BJ (cell line): Measurements from ENCODE around the gene PADI4. TPM values are rescaled to one million over a fixed set of nuclear protein-coding genes. Genes with fewer than 3 reads are reported as not detected.
A peak's percentile ranks its signal among the peaks of the same experiment; 100 is the strongest.

Source experiments
- CTCF ChIA-PET: fragments of 350-600 bp; formaldehyde crosslinking; extraction: SDS; loops from one replicate; lab custom pipeline; 2021; ENCODE audit warnings: antibody characterized with exemption, inconsistent platforms; lab: Yijun Ruan, JAX
- POLR2A ChIA-PET: fragments of 300-600 bp; sonication (Branson Sonifier 250); formaldehyde crosslinking; extraction: SDS; loops from one replicate; lab custom pipeline; 2021; ENCODE audit warnings: antibody characterized with exemption; lab: Charles Lee
- DNase-seq: peaks from one replicate; pipeline ENCODE4 v3.0.0-alpha.2; 2011; ENCODE audit warnings: low read depth
- H3K27me3 ChIP-seq: 2 replicates; pipeline ENCODE4 v1.6.0; 2011; ENCODE audit warnings: low read length; ENCODE audit not compliant: control insufficient read depth, insufficient read depth
- H3K36me3 ChIP-seq: 2 replicates; pipeline ENCODE4 v1.5.1; 2011; ENCODE audit warnings: low read length; ENCODE audit not compliant: control insufficient read depth, insufficient read depth
- H3K4me3 ChIP-seq: 2 replicates; pipeline ENCODE4 v1.5.1; 2011; ENCODE audit warnings: low read depth, mild to moderate bottlenecking, control low read depth, low read length
- polyA plus RNA-seq: library from polyadenylated mRNA; depleted of rRNA; stranded (reverse); fragments of >200 nt; gene quantifications from 2 replicates; pipeline ENCODE4 v1.2.3, GENCODE V29; 2011
- TF ChIP-seq, protein P1 (sequence below): IDR thresholded peaks from 2 replicates; pipeline ENCODE4 v1.5.1; 2011; ENCODE audit warnings: low read depth, mild to moderate bottlenecking, control low read depth, inconsistent platforms, low read length, moderate library complexity; ENCODE audit not compliant: insufficient read depth

PADI4 gene
- polyA plus RNA-seq, 1 experiment = not detected

GRCh38 chr1:17274186-17275170, 33.5 kb upstream of the PADI4 start:
- CTCF ChIA-PET = interaction anchor here (0.6 to 3.2 kb wide), 18 partner anchors 8 to 149 kb away, joined by 3 to 20 read pairs (median 4); no protein-coding TSS in a partner anchor
- Histone ChIP-seq H3K36me3 (no peaks in the 10 kb centered on the region), H3K27me3 (no peaks in the 10 kb centered on the region), H3K4me3 (no peak overlapping the region)
- DNase-seq = no peak
- TF ChIP-seq, protein P1, sequence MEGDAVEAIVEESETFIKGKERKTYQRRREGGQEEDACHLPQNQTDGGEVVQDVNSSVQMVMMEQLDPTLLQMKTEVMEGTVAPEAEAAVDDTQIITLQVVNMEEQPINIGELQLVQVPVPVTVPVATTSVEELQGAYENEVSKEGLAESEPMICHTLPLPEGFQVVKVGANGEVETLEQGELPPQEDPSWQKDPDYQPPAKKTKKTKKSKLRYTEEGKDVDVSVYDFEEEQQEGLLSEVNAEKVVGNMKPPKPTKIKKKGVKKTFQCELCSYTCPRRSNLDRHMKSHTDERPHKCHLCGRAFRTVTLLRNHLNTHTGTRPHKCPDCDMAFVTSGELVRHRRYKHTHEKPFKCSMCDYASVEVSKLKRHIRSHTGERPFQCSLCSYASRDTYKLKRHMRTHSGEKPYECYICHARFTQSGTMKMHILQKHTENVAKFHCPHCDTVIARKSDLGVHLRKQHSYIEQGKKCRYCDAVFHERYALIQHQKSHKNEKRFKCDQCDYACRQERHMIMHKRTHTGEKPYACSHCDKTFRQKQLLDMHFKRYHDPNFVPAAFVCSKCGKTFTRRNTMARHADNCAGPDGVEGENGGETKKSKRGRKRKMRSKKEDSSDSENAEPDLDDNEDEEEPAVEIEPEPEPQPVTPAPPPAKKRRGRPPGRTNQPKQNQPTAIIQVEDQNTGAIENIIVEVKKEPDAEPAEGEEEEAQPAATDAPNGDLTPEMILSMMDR = peak; percentile 78
- POLR2A ChIA-PET = no interaction called here

GRCh38 chr1:17276568-17276967, 31.4 kb upstream of the PADI4 start:
- POLR2A ChIA-PET = no interaction called here
- no peaks in the 10 kb centered on the region for H3K36me3 ChIP-seq
- H3K27me3 ChIP-seq = no peaks in the 10 kb centered on the region
- no peak for DNase-seq
- TF ChIP-seq, protein P1 = no peak
- CTCF ChIA-PET = interaction anchor here (1.8 kb wide), 1 partner anchor 12 kb away, joined by 7 read pairs; no protein-coding TSS in a partner anchor
- H3K4me3 ChIP-seq = no peak overlapping the region

DNA sequence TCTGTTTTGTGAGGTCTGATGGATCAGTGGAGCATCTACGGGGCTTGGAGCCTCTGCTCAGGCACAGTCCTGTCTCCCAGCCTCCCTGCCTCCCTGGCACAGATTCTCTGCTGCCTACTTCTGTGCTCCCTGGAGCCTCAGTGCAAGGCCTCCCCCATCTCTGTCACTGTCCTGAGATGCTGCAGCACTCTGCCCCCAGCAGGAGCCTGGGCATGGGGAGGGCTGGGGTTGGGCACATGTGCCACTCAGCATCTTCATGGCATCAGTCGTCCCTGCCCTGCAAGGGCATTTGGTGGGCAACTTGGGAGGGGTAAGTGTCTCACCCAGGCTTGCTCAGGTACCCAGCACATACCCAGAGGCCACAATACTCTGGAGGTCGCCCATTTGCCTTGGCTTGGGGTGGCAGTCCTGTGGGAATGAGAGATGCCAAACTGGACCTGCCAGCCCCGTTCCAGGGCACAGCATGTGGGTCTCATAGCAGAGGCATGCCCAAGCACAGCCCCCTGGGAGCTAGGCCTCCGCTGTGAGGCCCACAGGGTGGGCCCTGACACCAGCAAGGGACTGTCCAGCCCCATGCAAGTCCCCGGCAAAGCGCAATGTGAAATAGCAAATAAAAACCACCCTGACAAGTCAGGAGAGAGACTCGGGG, 30.4 kb upstream of the PADI4 start:
- TF ChIP-seq, protein P1 = no peak
- CTCF ChIA-PET = interaction anchor here (1.4 kb wide), 1 partner anchor 58 kb away, joined by 4 read pairs; no protein-coding TSS in a partner anchor

DNA sequence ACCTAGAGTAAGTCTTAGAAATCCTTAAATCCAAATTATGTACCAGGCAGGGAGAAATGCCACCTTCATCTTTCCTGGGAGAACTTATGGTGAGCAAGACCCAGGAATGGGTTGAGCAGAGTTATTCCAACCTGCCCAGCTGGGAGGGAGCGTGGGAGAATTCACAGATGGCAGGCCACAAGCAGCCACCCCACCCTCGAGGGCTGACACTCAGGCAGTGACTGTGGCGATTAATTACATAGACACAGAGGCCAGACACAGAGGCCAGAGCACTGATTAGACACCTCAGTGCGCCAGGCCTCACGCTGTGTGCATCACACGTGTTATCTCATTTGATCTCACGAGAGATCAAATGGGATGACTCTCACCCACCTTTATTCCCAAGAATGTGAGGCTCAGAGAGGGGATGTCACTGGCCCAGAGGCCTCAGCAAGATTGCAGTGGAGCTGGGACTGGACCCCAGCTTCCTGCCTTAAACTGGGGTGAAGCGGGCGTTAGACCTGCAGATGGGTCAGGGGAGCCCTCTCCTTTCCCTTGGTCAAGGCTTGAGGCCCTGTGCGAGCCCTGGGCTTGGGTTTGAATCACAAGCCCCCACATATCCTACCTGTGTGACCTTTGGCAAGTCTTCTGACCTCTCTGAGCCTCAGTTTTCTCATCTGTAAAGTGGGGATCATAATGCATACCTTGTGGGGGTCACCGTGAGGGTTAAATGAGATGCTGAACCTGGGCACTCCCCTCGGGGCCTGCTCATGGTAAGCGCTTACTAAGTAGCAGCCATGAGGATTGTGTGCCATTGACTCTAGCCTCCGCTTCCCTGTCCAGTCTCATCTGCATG, 28.8 kb upstream of the PADI4 start:
- no peak overlapping the region for H3K4me3 ChIP-seq
- ChIA-PET CTCF (interaction anchor here (0.9 to 2.3 kb wide), 3 partner anchors 20 to 153 kb away, joined by 3 to 7 read pairs (median 3); no protein-coding TSS in a partner anchor), POLR2A (interaction anchor here (0.6 kb wide), 1 partner anchor 225 kb away, joined by 3 read pairs; no protein-coding TSS in a partner anchor)
- DNase-seq = no peak
- H3K36me3 ChIP-seq = no peaks in the 10 kb centered on the region
- TF ChIP-seq, protein P1 = no peak
- H3K27me3 ChIP-seq = peaks cover 10% of the 10 kb centered on the region

More for the DNA sequence above, 30.4 kb upstream of the PADI4 start:
- POLR2A ChIA-PET = no interaction called here
- H3K36me3 ChIP-seq = no peaks in the 10 kb centered on the region
- peaks cover under 1% of the 10 kb centered on the region for H3K27me3 ChIP-seq
- DNase-seq = no peak
- H3K4me3 ChIP-seq = no peak overlapping the region
